ENCODE results near the gene CKLF.
"Not testable (repeated sequence)": the region's sequence is repeated elsewhere in the genome, so short reads cannot be mapped to it uniquely, and the experiment has no call there.

Gene CKLF

GRCh38 chr16:66512272-66513110, 39.9 kb upstream of the CKLF start:
- no peaks in the 10 kb centered on the region for H3K27me3 ChIP-seq (ENCODE audit: insufficient read depth, low read length)
- H3K9me3 ChIP-seq (ENCODE audit: insufficient read depth, low read depth, low read length), result no peaks in the 10 kb centered on the region
- WGBS, result 85% methylated on average over 15 of the region's 15 CpGs
- peaks cover 34% of the 10 kb centered on the region for H3K4me1 ChIP-seq (ENCODE audit: insufficient read depth, low read length)
- peak overlapping the region; percentile 81; the same call in 1 of the 2 replicates for H3K27ac ChIP-seq (ENCODE audit: low read depth, low read length)
- no peak overlapping the region for H3K4me3 ChIP-seq (ENCODE audit: low read length)
- H3K36me3 ChIP-seq (ENCODE audit: insufficient read depth, low read length), result no peaks in the 10 kb centered on the region
- H3K9ac ChIP-seq (ENCODE audit: low read depth, low read length), result peak overlapping the region; percentile 7; the same call in 1 of the 2 replicates

- H3K4me1 ChIP-seq (ENCODE audit: insufficient read depth, low read length), result peaks cover 37% of the 10 kb centered on the region
- H3K27ac ChIP-seq (ENCODE audit: low read depth, low read length), result 0 out of 2 replicates have a peak overlapping the region, but pooled peaks have one; percentile 9
- H3K9ac ChIP-seq (ENCODE audit: low read depth, low read length), result no peak overlapping the region
- H3K36me3 ChIP-seq (ENCODE audit: insufficient read depth, low read length), result no peaks in the 10 kb centered on the region
- no peaks in the 10 kb centered on the region for H3K9me3 ChIP-seq (ENCODE audit: insufficient read depth, low read depth, low read length)
- WGBS, result 85% methylated on average over 8 of the region's 8 CpGs
- no peaks in the 10 kb centered on the region for H3K27me3 ChIP-seq (ENCODE audit: insufficient read depth, low read length)
- no peak overlapping the region for H3K4me3 ChIP-seq (ENCODE audit: low read length)
These were observed 39.2 kb upstream of the CKLF start for GRCh38 chr16:66513111-66513723.

- H3K36me3 ChIP-seq (ENCODE audit: insufficient read depth, low read length); H3K27ac ChIP-seq (ENCODE audit: low read depth, low read length); H3K9ac ChIP-seq (ENCODE audit: low read depth, low read length); H3K4me3 ChIP-seq (ENCODE audit: low read length); H3K9me3 ChIP-seq (ENCODE audit: insufficient read depth, low read depth, low read length); H3K27me3 ChIP-seq (ENCODE audit: insufficient read depth, low read length): not testable (repeated sequence)
- 96% methylated on average over 12 of the region's 17 CpGs for WGBS
- H3K4me1 ChIP-seq (ENCODE audit: insufficient read depth, low read length), result peaks cover 37% of the 10 kb centered on the region
These were observed 38.0 kb upstream of the CKLF start for GRCh38 chr16:66514391-66514790.

GRCh38 chr16:66514980-66515595, 37.3 kb upstream of the CKLF start:
- not testable (repeated sequence) for H3K9ac ChIP-seq (ENCODE audit: low read depth, low read length); H3K27me3 ChIP-seq (ENCODE audit: insufficient read depth, low read length); H3K9me3 ChIP-seq (ENCODE audit: insufficient read depth, low read depth, low read length); H3K27ac ChIP-seq (ENCODE audit: low read depth, low read length); H3K36me3 ChIP-seq (ENCODE audit: insufficient read depth, low read length); H3K4me3 ChIP-seq (ENCODE audit: low read length)
- peaks cover 37% of the 10 kb centered on the region for H3K4me1 ChIP-seq (ENCODE audit: insufficient read depth, low read length)
- 85% methylated on average over 10 of the region's 10 CpGs for WGBS

GRCh38 chr16:66515596-66516508, 36.5 kb upstream of the CKLF start:
- WGBS, result 84% methylated on average over 12 of the region's 12 CpGs
- H3K36me3 ChIP-seq (ENCODE audit: insufficient read depth, low read length), result no peaks in the 10 kb centered on the region
- no peak overlapping the region for H3K4me3 ChIP-seq (ENCODE audit: low read length)
- H3K9ac ChIP-seq (ENCODE audit: low read depth, low read length), result no peak overlapping the region
- H3K27me3 ChIP-seq (ENCODE audit: insufficient read depth, low read length), result no peaks in the 10 kb centered on the region
- peaks cover 33% of the 10 kb centered on the region for H3K4me1 ChIP-seq (ENCODE audit: insufficient read depth, low read length)
- no peaks in the 10 kb centered on the region for H3K9me3 ChIP-seq (ENCODE audit: insufficient read depth, low read depth, low read length)
- H3K27ac ChIP-seq (ENCODE audit: low read depth, low read length), result no peak overlapping the region

GRCh38 chr16:66516509-66516807, 35.9 kb upstream of the CKLF start:
- Histone ChIP-seq H3K27ac (ENCODE audit: low read depth, low read length) (no peak overlapping the region), H3K4me3 (ENCODE audit: low read length) (no peak overlapping the region), H3K36me3 (ENCODE audit: insufficient read depth, low read length) (no peaks in the 10 kb centered on the region), H3K27me3 (ENCODE audit: insufficient read depth, low read length) (no peaks in the 10 kb centered on the region), H3K9ac (ENCODE audit: low read depth, low read length) (no peak overlapping the region), H3K4me1 (ENCODE audit: insufficient read depth, low read length) (peaks cover 27% of the 10 kb centered on the region), H3K9me3 (ENCODE audit: insufficient read depth, low read depth, low read length) (no peaks in the 10 kb centered on the region)
- 90% methylated on average over 8 of the region's 8 CpGs for WGBS

- no peak overlapping the region for H3K4me3 ChIP-seq (ENCODE audit: low read length)
- peaks cover 21% of the 10 kb centered on the region for H3K4me1 ChIP-seq (ENCODE audit: insufficient read depth, low read length)
- no peaks in the 10 kb centered on the region for H3K27me3 ChIP-seq (ENCODE audit: insufficient read depth, low read length)
- H3K9ac ChIP-seq (ENCODE audit: low read depth, low read length), result no peak overlapping the region
- peak overlapping the region; percentile 7 for H3K27ac ChIP-seq (ENCODE audit: low read depth, low read length)
- H3K36me3 ChIP-seq (ENCODE audit: insufficient read depth, low read length), result no peaks in the 10 kb centered on the region
- WGBS, result 66% methylated on average over 15 of the region's 15 CpGs
- H3K9me3 ChIP-seq (ENCODE audit: insufficient read depth, low read depth, low read length), result no peaks in the 10 kb centered on the region
These were observed 35.4 kb upstream of the CKLF start for GRCh38 chr16:66516808-66517585.

- Histone ChIP-seq H3K4me1 (ENCODE audit: insufficient read depth, low read length) (peaks cover 14% of the 10 kb centered on the region; the same call in 1 of the 2 replicates), H3K36me3 (ENCODE audit: insufficient read depth, low read length) (no peaks in the 10 kb centered on the region), H3K27ac (ENCODE audit: low read depth, low read length) (no peak overlapping the region; the same call in 1 of the 2 replicates), H3K9ac (ENCODE audit: low read depth, low read length) (no peak overlapping the region), H3K27me3 (ENCODE audit: insufficient read depth, low read length) (no peaks in the 10 kb centered on the region), H3K9me3 (ENCODE audit: insufficient read depth, low read depth, low read length) (no peaks in the 10 kb centered on the region), H3K4me3 (ENCODE audit: low read length) (no peak overlapping the region)
- WGBS, result 89% methylated on average over 8 of the region's 8 CpGs
These were observed 34.7 kb upstream of the CKLF start for GRCh38 chr16:66517586-66518263.

- no peak overlapping the region for H3K4me3 ChIP-seq (ENCODE audit: low read length)
- H3K9me3 ChIP-seq (ENCODE audit: insufficient read depth, low read depth, low read length), result no peaks in the 10 kb centered on the region
- no peak overlapping the region for H3K27ac ChIP-seq (ENCODE audit: low read depth, low read length)
- no peaks in the 10 kb centered on the region for H3K36me3 ChIP-seq (ENCODE audit: insufficient read depth, low read length)
- H3K27me3 ChIP-seq (ENCODE audit: insufficient read depth, low read length), result no peaks in the 10 kb centered on the region
- no peak overlapping the region for H3K9ac ChIP-seq (ENCODE audit: low read depth, low read length)
- WGBS, result 84% methylated on average over 11 of the region's 11 CpGs
- H3K4me1 ChIP-seq (ENCODE audit: insufficient read depth, low read length), result peaks cover 10% of the 10 kb centered on the region; the same call in 1 of the 2 replicates
These were observed 32.6 kb upstream of the CKLF start for GRCh38 chr16:66519482-66520373.

All from HUES64 (cell line).